GM11168 (cell line): ENCODE results near the gene OR2A14.
"Not testable (repeated sequence)": the region's sequence is repeated elsewhere in the genome, so short reads cannot be mapped to it uniquely, and the experiment has no call there.

ENCODE experiments used
- in situ Hi-C: fragments of 300-500 bp; cut with MboI; formaldehyde crosslinking; loops from one replicate; pipeline ENCODE4 v1.12.0; 2022; ENCODE audit warnings: low sequenced_read_pairs; ENCODE audit not compliant: unreplicated experiment

The OR2A14 gene

GRCh38 chr7:144144426-144144825 lies 21.4 kb downstream of the OR2A14 start:
- in situ Hi-C loops, result no loop called here

GRCh38 chr7:144148224-144148827 lies 25.4 kb downstream of the OR2A14 start:
- in situ Hi-C loops, result no loop called here

GRCh38 chr7:144158861-144159260 lies 35.9 kb downstream of the OR2A14 start:
- in situ Hi-C loops, result loop anchor here (25.0 kb wide), 1 partner anchor 178 kb away; no protein-coding TSS in a partner anchor

DNA sequence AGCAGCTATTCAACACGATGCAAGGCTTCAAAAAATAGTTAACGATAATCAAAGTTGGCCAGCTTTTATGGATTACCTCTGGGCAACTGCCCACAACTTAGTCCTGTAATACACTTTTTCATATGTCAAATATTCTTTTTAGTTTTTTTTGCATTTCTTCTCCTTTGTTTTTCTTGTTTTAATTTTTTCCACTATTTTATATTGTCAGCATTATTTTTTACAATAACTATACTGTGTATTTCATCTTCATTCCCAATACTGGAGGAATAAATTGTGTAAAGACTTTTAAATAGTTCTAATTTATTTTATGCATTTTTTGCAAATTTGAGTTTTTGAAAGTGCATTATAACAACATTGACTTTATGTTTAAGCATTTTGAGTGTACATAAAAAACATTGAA lies 41.8 kb downstream of the OR2A14 start:
- in situ Hi-C loops, result loop anchor here (25.0 kb wide), 1 partner anchor 173 kb away; no protein-coding TSS in a partner anchor

DNA sequence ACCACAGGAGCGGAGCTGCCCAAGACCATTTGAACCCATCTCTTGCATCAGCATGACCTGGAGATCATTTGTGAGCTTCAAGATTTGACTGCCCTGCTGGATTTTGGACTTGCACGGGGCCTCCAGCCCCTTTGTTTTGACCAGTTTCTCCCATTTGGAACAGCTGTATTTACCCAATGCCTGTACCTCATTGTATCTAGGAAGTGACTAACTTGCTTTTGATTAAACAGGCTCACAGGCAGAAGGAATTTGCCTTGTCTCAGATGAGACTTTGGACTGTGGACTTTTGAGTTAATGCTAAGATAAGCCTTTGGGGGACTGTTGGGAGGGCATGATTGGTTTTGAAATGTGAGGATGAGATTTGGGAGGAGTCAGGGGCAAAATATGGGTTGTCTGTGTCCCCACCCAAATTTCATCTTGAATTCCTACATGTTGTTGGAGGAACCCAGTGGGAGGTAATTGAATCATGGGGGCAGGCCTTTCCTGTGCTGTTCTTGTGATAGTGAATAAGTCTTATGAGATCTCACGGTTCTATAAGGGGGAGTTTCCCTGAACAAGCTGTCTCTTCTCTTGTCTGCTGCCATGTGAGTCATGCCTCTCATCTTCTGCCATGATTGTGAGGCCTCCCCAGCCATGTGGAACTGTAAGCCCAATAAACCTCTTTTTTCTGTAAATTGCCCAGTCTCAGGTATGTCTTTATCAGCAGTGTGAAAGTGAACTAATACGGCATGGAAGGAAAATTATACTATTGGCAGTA lies 48.8 kb downstream of the OR2A14 start:
- in situ Hi-C loops, result loop anchor here (25.0 kb wide), 1 partner anchor 166 kb away; no protein-coding TSS in a partner anchor

GRCh38 chr7:144174613-144175012 lies 51.6 kb downstream of the OR2A14 start:
- in situ Hi-C loops, result loop anchor here (25.0 kb wide), 1 partner anchor 163 kb away; no protein-coding TSS in a partner anchor

DNA sequence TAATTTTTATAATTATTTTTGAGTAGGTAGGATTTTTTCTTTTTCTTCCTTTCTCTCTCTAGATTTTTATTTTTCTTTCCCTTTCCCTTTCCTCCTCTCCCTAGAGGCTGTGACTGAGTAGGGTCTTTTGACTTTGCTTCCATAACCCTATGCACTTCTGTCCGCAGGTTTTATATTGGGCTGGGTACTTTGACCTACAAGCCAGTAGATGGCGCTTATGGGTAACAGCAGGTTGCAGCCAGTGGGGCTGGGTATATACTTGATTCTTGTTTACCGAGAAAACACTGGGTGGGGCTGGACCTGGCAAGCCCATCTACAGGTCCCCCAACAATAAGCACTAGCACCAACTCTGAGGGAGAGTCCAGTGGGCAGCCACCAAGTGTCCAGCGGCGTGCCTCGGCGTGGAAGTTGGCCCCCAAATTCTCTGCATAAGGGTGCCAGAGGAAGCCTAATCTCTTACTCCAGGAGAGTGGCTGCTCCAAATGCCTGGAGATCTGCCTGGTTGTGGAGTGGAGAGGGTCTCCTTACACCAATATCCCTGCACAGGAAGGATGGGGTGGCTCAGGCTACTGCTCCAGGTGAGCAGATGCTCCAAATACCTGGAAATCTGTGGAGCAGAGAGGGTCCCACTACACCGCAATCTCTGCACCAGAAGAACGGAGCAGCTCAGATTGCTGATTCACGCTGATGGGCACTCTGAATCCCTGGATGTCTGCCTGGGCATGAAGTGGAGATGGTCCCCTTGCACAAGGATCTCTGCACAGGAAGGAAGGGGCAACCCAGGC lies 55.6 kb downstream of the OR2A14 start:
- in situ Hi-C loops, result not testable (repeated sequence)

DNA sequence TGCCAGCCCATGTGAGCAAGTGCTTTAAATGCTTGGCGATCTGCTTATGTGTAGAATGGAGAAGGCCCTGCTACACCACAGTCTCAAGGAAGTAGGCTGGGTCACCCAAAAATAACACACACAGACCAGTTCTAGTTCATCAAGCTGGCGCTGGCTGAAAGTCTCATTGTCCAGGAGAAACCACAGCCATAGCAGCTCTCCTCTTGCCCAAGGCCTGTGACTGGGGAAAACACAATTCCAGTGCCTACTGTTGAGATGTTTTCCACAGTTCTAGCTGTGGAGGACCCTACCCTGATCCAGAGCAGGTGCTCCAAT lies 56.1 kb downstream of the OR2A14 start:
- in situ Hi-C loops, result not testable (repeated sequence)
